ENCODE measurements around the gene SEC62.

SEC62 gene

DNA sequence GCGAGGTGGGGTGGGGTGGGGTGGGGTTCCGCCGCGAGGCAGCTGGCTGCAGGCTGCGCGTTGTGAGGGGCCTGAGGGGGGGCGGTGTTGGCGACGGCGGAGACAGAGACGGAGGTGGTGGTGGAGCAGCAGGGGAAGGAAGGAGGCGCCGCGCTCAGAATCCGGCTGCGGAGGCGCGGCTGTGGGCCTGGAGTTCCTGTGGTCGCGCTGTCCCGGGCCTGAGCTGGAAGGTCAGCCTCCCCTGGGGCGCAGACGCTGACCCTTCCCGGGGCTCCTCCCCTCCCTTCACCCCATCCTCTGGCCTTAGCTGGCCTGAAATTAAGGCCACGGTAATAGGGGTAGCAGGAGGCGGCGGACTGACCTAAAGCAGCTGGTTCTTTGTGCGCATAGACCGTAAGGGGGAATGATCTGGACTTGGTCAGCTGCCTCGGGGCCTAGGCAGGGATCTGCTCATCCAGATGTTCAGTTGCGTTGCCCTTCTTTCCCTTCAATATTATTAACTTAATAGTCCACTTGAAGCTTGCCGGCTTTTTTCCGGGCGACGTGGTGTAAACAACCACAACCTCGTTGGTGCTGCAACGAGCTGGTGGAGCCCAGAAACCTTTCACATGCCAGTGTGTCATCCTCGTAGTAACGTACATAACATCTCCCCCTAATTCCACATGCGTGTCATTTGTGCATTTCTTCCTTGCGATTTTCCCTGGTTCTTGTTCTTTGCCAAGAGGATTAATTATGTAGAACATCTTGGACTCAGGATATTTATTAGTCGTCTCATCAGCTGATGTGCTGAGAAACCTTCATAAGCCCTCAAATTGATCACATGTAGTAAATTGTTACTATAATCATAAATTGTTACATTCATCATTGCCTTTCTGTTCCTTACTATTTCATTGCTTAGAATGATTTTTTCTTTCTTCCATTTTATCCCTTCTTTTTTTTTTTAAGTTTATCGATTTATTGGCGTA lies 626 bp downstream of the SEC62 start:
- no peak for DNase-seq (ENCODE audit: low read depth, low spot score)

DNA sequence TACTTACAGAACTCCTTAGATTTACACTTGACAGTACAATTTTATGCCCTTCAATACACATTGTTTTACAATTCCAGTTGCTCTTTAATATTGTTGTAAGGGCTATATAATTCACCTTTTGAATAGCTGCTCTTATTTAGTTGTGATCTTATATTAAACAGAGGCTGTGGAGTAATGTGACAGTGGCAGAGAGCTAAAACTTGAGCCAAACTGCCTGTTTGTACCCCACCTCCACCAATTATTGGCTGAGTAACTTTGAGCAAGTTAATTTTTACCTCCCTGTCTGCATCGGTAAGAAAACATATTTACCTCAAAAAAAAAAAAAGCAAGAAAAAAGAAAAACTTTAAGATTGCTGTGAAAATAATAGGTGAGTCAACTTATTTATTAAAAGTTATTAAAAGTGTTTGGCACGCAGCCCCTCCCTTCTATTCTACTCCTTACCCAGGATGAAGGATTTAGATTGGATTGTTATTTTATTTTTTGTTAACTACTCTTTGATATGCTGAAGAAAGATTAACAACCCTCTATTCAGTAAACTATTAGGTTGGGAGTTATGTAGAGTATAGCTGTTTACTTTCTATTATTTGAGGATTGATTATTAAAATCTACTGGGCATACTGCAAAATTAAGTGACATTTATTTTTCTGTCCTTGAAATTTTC lies 1.7 kb downstream of the SEC62 start:
- DNase-seq (ENCODE audit: low read depth, low spot score) = no peak

DNA sequence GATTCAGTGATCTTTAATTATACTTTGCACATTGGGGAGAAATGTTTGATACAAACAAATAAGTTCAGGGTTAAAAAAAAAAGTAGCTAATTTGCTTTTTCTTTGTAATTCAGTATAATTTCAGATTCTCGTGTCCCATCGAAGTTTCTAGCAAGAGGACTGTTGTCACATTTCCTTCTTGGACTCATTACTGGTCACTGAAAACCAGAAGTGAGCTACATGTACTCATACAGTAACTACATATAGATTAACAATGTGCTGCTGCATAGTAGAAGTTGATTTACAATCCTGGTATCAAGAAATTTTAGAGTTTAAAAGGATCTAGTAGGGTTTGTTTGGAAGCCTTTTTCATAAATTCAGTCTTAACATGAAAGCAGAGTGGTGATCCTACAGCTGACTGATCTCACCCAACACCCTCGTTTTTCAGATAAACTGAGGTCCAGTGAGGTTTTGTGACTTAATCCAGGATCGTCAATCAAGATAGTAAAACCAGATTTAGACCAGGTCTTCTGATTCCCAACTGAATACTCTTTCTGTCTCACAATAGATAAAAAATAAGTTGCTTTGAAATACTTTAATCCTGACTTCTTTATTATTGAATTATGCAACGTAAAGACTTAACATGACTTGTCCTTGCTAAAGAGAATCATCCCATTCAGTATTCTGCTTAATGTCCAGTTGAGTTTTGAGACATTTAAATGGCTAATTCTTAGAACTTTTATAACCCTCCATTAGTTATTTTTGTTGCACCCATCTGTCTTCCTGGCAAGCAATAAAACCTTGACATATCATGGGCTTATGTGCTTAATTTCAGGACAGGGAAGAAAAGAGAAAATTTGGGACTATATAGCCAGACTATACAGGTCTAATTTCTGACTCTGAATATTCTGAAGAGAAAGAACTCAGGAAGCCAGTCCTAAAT lies 2.8 kb downstream of the SEC62 start:
- DNase-seq (ENCODE audit: low read depth, low spot score) = no peak

DNA sequence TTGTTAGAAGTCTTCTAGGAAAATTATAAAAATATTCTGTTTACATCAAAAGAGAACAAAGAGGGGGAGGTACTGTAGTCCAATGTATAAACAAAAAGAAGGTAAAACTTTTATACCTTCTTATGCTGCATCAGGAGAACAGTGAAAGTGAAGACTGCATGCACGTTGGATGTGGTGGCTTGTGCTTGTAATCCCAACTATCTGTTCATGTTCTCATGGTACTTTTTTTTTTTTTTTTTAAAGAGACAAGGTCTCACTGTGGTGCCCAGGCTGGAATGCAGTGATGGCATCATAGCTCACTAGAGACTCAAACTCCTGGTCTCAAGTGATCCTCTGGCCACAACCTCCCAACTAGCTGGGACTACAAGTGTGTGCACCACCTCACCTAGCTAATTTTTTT lies 4.2 kb downstream of the SEC62 start:
- no peak for DNase-seq (ENCODE audit: low read depth, low spot score)

DNA sequence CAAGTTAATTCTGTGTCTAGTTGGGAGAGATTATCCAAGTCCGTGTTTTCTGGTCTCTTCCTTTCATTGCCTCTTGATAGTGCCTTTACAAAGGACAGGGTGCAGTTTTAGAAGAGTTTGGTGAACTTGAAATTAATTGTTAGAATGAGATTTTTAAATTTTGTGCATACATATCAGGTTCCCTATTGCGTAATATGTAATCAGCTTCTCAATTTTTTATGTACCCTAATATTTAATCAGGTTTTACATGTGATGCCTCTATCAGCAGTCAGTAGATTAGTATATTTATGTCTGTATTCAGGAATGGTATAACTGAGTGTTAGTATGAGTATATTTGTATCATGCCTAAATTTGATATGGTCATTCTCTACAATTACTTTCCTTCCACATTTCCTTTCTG lies 4.9 kb downstream of the SEC62 start:
- no peak for DNase-seq (ENCODE audit: low read depth, low spot score)

DNA sequence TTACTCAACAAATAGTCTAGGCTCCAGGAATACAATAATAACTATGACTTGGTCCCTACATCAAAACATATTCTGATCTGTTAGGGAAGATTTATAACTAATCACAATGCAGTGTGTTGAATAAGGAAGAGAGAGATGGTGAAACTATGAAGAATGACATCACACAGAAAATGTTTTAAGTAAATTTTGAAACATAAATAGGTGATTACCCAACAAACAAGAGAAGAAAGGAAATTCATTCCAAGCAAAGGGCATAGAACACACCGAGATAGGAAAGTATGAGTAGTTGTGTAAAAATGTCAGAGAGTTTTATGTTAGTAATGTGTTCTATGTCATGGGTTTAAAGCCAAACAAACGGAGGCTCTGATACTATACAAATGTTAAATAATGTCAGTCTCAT lies 13.4 kb downstream of the SEC62 start:
- DNase-seq (ENCODE audit: low read depth, low spot score) = no peak

DNA sequence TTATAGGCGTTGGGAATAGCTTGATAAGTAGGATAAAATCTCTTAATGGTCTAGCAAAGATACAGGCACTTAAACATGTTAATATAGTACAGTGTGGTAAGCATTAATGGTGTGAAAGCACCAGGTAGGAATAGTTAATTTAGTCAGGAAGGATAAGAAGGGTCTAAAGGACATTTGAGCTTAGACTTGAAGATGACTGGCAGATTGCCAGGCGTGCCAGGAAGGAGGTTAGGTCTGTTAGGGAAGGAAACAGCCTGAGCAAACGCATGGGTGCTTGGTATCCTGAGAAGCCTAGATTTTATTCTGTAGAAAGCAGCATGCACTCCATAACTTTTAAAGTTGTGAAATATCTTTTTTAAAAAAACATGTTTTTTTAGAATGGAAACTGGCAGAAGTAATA lies 17.7 kb downstream of the SEC62 start:
- DNase-seq (ENCODE audit: low read depth, low spot score) = no peak

DNA sequence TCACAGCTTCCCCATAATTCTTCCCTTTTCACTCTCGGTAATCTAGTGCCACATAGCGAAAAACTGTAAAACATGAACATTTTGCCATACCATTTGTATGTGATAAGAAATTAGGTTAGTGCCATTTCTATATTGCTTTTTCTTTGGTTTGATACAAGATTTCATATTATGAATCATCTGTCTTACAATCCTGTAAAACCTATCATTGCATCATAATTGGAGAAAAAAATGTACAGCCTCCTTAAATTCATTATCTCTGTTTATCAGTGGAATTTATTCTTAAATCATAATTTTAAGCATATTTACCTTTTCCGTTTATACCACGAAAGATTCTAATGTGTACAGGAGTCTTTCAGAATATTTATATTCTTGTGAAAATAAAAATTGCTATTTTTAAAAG lies 23.8 kb downstream of the SEC62 start:
- DNase-seq (ENCODE audit: low read depth, low spot score) = no peak

DNA sequence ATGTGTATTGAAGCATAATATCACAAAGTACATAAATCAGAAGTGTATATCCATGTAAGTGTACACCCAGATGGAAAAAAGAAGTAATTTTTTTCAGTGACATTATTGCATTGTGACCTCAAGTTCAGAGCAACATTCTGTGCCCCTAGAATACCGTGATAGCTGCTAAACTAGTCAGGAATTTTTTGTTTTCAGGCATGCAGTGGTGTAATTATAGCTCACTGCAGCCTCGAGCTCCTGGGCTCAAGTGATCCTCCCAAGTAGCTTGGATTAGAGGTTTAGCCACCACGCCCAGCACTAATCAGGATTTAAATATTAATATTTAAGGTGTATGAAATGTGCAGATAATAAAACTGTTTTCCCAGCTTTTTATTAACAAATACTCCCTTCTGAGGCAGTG lies 25.5 kb downstream of the SEC62 start:
- no peak for DNase-seq (ENCODE audit: low read depth, low spot score)

DNA sequence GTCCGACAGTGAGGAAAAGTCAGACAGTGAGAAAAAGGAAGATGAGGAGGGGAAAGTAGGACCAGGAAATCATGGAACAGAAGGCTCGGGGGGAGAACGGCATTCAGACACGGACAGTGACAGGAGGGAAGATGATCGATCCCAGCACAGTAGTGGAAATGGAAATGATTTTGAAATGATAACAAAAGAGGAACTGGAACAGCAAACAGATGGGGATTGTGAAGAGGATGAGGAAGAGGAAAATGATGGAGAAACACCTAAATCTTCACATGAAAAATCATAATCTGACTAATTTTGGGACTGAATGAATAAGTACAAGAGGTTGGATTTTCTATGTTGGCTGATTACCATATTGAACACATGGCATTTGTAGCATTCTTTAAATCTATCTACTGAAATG lies 26.2 kb downstream of the SEC62 start:
- no peak for DNase-seq (ENCODE audit: low read depth, low spot score)

DNA sequence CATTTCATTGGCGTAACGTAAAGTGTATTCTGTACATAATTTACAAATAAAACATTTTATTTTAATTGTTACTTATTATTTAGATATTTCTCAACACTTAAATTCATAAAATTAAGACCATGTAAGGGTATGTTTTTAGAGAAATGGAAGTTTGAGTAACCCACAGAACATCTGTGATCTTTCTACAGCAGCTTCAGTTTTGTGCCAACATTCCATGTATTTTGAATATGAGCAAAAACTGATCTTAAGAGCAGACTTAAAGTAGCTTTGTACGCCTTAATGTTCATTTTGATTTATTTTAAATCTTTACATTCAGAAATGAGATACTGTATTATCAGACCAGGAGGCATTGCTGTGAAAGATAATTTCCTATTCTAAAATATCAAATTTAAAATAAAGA lies 27.2 kb downstream of the SEC62 start:
- no peak for DNase-seq (ENCODE audit: low read depth, low spot score)

DNA sequence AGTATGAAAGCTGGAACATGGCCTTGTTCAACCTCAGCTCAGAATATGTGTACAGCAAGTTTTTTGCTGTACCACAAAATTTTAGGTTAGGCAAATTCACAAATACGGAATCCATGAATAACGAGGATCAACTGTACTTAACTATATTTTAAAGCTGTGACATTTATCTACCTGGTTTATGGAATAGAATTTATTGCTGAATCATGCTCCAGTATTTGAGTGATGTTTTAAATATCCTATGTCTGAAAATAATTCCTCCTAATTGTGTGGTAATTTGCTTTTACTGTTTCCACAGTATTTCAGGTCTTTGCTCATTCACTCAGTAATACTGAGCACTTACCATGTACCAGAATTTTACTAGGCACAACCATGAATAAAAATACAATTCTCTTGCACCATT lies 29.5 kb downstream of the SEC62 start:
- DNase-seq (ENCODE audit: low read depth, low spot score) = no peak

DNA sequence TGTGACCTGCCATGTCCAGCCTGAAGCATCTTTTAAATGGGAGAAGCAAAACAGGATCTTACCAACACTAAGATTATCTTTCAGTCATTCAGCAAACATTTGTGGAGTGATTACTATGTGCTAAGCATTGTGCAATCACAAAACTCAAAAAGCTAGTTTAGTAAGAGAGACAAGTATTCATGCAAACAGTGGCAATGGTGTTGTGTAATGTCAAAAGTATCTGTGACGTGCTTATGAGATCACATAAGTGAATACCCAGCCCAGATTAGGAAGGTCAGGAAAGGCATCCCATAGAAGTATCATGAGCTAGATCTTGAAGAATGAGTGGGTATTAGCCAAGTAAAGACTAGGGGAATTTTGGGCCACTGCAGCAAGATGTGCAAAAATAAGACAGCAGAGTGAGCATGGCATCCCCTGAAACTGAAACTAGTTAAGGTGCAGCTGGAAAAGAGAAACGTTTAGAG lies 32.1 kb downstream of the SEC62 start:
- DNase-seq (ENCODE audit: low read depth, low spot score) = no peak

DNA sequence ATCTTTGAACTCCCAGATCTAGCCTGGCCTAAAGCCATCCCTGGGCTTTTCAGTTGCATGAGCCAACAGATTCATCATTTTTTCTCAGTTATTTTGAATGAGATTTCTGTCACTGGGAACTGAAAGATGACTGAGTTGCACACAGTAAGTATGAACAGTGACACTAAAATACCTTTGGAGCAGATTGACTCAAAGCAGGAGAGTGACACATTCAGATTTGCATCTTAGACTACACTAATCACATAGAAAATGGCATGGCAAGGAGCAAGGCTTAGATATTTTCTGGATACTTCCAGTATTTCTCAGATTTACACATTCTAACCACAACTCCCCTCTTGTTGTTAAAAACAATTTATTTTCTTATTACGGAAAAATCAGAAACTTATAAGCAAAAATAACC lies 32.8 kb downstream of the SEC62 start:
- DNase-seq (ENCODE audit: low read depth, low spot score) = no peak

DNA sequence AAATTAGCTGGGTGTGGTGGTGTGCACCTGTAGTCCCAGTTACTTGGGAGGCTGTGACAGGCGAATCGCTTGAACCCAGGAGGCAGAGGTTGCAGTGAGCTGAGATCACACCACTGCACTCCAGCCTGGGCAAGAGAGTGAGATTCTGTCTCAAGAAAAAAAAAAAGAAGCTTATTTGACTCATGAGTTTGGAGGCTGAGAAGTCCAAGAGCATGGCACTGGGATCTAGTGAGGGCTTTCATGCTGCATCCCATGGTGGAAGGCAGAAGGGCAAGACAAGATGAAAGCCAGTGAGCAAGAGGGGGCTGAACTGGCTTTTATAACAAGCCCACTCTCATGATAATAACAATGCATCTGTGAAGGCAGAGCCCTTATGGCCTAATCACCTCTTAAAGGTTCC lies 33.4 kb downstream of the SEC62 start:
- no peak for DNase-seq (ENCODE audit: low read depth, low spot score)

DNA sequence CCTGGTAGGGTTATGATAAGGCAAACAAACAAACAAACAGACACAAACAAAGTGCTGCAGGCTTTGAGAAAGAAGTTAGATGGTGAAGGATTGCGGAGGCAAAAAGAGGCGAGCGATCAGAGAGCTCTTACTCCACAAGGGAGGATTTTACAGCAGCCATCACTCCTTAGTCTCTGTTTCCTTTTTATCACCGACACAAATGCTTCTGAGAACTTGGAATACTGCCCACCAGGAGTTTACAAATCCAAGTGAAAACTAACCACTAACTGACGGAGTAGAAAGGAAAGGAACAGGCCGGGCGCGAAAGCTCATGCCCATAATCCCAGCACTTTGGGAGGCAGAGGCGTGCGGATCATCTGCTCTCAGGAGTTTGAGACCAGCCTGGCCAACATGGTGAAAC lies 35.6 kb downstream of the SEC62 start:
- DNase-seq (ENCODE audit: low read depth, low spot score) = no peak

DNA sequence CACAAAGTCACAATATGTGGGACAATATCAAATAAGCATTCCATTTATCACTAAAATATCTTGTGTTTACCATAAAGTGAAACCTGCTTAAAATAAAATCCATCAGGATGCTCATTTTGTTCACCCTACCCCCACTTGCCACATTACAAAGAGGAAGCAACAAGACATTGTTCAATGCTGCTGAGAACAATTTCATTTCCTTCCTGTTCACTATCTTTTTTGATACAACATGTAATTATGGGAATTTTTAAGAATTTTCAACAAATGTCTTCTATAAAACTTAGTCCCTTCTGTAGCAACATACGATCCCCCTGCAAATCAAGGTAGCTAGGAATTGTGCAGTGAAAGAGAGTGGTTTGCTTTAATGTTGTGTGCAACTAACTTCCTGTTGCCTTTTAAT lies 36.3 kb downstream of the SEC62 start:
- DNase-seq (ENCODE audit: low read depth, low spot score) = no peak

DNA sequence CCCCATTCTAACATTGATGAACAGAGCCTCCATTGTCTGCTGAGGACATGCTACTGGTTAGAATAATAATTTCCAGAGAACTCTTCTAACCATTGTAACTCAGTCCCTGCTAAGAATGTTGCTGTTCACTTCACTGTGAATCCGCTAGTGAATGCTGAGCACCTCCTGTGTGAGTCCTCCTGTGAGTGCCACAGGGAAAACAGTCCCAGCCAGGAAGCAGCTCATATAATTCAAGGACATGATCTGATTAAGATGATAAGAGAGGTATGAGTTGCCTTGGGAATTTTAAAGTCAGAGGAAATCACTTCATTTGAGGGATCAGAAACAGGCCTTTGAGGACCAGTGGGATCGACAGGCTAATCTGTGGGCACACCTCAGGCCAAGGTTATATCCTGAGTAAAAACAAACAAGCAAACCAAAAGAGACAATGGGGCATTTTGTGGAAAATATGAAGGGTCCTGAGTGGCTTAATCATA lies 37.3 kb downstream of the SEC62 start:
- no peak for DNase-seq (ENCODE audit: low read depth, low spot score)

DNA sequence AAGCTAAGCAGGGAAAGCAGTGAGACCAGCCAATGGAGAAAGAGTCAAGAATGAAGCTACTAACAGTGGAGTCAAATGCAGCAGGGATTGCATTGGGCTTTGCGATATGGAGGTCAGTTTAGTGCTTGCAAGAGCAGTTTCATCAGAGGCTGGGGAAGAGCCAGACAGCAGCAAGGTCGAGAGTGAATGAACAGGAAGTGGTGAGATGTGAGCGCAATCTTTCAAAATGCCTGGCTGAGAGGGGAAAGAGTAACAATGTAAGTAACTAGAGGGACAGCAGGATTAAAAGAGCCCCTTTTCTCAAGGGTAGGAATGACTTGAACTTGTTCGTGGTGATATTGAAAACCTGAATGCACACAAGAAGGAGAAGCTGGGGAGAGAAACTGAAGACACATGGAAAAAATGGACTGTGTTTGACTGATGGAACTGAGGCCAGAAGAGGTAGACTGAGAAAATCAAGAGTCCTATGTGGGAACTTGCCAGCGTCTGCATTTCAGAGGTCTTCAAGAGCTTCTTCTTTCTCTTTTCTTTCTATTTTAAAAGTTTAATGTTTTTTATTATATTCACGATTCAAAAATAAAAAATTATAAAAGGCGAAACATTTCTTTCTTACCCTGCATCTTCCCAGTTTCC lies 40.5 kb downstream of the SEC62 start:
- DNase-seq (ENCODE audit: low read depth, low spot score) = no peak

DNA sequence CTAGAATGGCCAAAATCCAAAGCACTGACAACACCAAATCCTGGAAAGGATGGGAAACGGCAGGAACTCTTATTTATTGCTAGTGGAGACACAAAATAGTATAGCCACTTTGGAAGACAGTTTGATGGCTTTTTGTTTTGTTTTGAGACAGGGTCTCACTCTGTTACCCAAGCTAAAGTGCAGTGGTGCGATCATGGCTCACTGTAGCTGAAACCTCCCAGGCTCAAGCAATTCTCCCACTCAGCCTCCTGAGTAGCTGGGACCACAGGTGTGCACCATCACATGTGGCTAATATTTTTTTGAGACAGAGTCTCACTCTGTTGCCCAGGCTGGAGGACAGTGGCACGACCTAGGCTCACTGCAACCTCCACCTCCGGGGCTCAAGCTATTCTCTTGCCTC lies 43.9 kb downstream of the SEC62 start:
- DNase-seq (ENCODE audit: low read depth, low spot score) = no peak

DNA sequence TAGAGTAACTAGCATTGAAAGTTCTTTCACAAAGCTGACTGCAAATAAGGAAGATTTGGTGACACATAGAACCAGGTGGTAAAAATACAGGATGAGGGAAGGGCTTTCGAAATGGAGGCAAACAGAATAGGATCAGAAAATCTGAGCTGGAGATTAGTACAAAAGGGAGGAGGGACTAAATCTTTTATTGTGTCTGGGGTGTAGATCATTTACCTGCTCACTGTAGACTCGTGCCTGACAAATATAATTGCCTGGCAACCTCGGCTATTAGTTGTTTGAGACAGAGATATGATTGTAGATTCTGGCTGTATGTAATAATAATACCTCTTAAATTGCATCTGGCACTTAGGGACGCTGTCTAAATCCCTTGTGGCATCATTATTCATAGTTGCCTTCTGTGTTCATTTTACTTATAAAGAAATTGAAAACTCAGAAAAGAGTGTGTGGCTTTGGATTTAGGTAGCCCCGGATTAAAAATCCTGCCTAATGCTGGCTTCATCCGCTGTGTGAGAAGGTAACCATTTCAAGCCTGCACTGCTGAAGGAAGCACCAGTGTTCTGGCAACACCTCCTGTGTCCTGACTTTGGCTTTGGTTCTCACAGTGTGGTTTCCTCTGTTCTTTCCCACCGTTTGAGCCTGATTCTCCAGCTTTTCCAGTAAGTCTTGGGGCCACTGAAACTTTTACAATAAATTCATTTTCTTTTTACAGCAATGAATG lies 46.2 kb downstream of the SEC62 start:
- no peak for DNase-seq (ENCODE audit: low read depth, low spot score)
